K562 (cell line): ENCODE results near the gene ALOX12. TPM values are rescaled to one million over a fixed set of nuclear protein-coding genes. Genes with fewer than 3 reads are reported as not detected.

Experiments used
- C11orf30 ChIP-seq: fragments of 450-650 bp; IDR thresholded peaks from 2 replicates; pipeline ENCODE4 v1.6.1; 2016; ENCODE audit warnings: low read depth, mild to moderate bottlenecking
- ELK3 ChIP-seq: fragments of 450-650 bp; formaldehyde crosslinking; IDR thresholded peaks from 2 replicates; pipeline ENCODE4 v1.4.0; 2020; ENCODE audit warnings: mild to moderate bottlenecking
- FOXJ3 ChIP-seq: sonication (generic); formaldehyde crosslinking; IDR thresholded peaks from 2 replicates; pipeline ENCODE4 v1.4.0; 2020; ENCODE audit warnings: mild to moderate bottlenecking, missing genetic modification reagents
- GTF2E2 ChIP-seq: fragments of 200-800 bp; sonication (Bioruptor generic); IDR thresholded peaks from 2 replicates; pipeline ENCODE4 v1.6.1; 2016; ENCODE audit warnings: missing genetic modification characterization, missing compliant biosample characterization
- JUND ChIP-seq, 2 experiments: IDR thresholded peaks; 2 replicates in 1 of 2; 3 replicates in 1 of 2; pipeline ENCODE4 v1.6.1; 2011; ENCODE audit warnings: borderline replicate concordance in 2 of 2, low read depth in 2 of 2, low read length in 2 of 2, improper control_type of control experiment in 1 of 2, missing biosample characterization in 1 of 2, missing genetic modification characterization in 1 of 2, missing genetic modification reagents in 1 of 2
- SMC3 ChIP-seq: conservative IDR thresholded peaks from 2 replicates; pipeline ENCODE4 v1.6.1; 2011; ENCODE audit warnings: low read depth, low read length, improper control_type of control experiment; ENCODE audit not compliant: insufficient read depth
- TAF1 ChIP-seq: IDR thresholded peaks from 2 replicates; pipeline ENCODE4 v1.6.1; 2011; ENCODE audit warnings: mild to moderate bottlenecking, low read length, moderate library complexity; ENCODE audit not compliant: insufficient read depth, control insufficient read depth, severe bottlenecking; ENCODE audit errors: extremely low read depth
- TAF9B ChIP-seq: fragments of 450-650 bp; IDR thresholded peaks from 2 replicates; pipeline ENCODE4 v1.6.1; 2018; ENCODE audit warnings: mild to moderate bottlenecking; ENCODE audit not compliant: partially characterized antibody
- TGIF2 ChIP-seq: sonication (generic); formaldehyde crosslinking; IDR thresholded peaks from 2 replicates; pipeline ENCODE4 v1.8.1; 2022; ENCODE audit warnings: mild to moderate bottlenecking, missing genetic modification reagents, moderate library complexity
- THAP12 ChIP-seq: fragments of 250-450 bp; sonication (Bioruptor Pico); IDR thresholded peaks from 2 replicates; pipeline ENCODE4 v1.9.0; 2021; ENCODE audit warnings: mild to moderate bottlenecking, inconsistent platforms
- U2AF1 ChIP-seq: fragments of 200-400 bp; formaldehyde crosslinking; optimal IDR thresholded peaks from 2 replicates; pipeline ENCODE3; 2017; ENCODE audit warnings: mild to moderate bottlenecking, low read depth, low read length, moderate library complexity
- ZBTB9 ChIP-seq: fragments of 450-650 bp; formaldehyde crosslinking; IDR thresholded peaks from 2 replicates; pipeline ENCODE4 v1.4.0; 2020; ENCODE audit warnings: mild to moderate bottlenecking, moderate library complexity
- ZNF699 ChIP-seq: fragments of 250-450 bp; sonication (Bioruptor Pico); IDR thresholded peaks from 2 replicates; pipeline ENCODE4 v1.8.0; 2021; ENCODE audit warnings: mild to moderate bottlenecking, moderate library complexity; ENCODE audit not compliant: insufficient replicate concordance
- polyA plus RNA-seq, 8 experiments: library from polyadenylated mRNA; depleted of rRNA in 4 of 8; stranded (reverse) in 5 of 8; unstranded in 3 of 8; fragments of >200 nt; fragmentation: Nextera tagmentation in 2 of 8; fragmentation: Illumina TruSeq in 1 of 8; extraction: Ambion mirVana in 2 of 8; extraction: Trizol in 1 of 8; gene quantifications; 2 replicates each; pipeline versions ENCODE4 v1.2.1 to v1.2.3, GENCODE V29; 2011 to 2014; ENCODE audit warnings: inconsistent platforms in 1 of 8, missing spikeins in 1 of 8
- total RNA-seq, 7 experiments: library from RNA; depleted of rRNA in 6 of 7; stranded (reverse); fragments of >200 nt in 6 of 7; fragmentation: Illumina TruSeq in 2 of 7; extraction: Trizol in 2 of 7; gene quantifications; 2 replicates each; pipeline versions ENCODE4 v1.2.1 to v1.2.3, GENCODE V29; 2011 to 2021; ENCODE audit warnings: low replicate concordance in 1 of 7

The ALOX12 gene
- total and polyA plus RNA-seq, 9 of the 15 experiments (the other 6 are each of a cell fraction or from before 2014, with no cell fraction given): 0.09 to 1.1 (median 0.47) TPM; not detected in 1

- TF ChIP-seq TAF9B (peak; percentile 29), TAF1 (peak; percentile 73), GTF2E2 (tag) (no peak), THAP12 (CRISPR knock-in tag) (no peak), ZBTB9 (peak; percentile 49; the same call in 1 of the 2 replicates), SMC3 (no peak), C11orf30 (peak; percentile 27; the same call in 1 of the 2 replicates), ZNF699 (CRISPR knock-in tag) (no peak), JUND (IDR thresholded peaks at IDR 0.05; ENCODE audit: borderline replicate concordance, low read depth, low read length) (no peak; the same call in 1 of the 2 replicates), JUND (tag; IDR thresholded peaks at IDR 0.05; ENCODE audit: borderline replicate concordance, low read depth, low read length) (peak; percentile 32; the same call in 1 of the 3 replicates), U2AF1 (no peak), ELK3 (no peak), FOXJ3 (no peak), TGIF2 (no peak)
Measured at GRCh38 chr17:7035591-7036368, 39.9 kb downstream of the ALOX12 start, which contains the start of gene SLC16A13 (continued).
